ENCODE results near the gene LIPK.

GRCh38 chr10:88672041-88672440 lies 34.0 kb upstream of the LIPK start:
- TF ChIP-seq USF2 (CRISPR knock-in tag; IDR thresholded peaks at IDR 0.05) (no peak), ZNF143 (CRISPR knock-in tag; IDR thresholded peaks at IDR 0.05) (no peak), ELF1 (tag; IDR thresholded peaks at IDR 0.05) (no peak), ARID4B (CRISPR knock-in tag; IDR thresholded peaks at IDR 0.05) (no peak), ZBTB1 (CRISPR knock-in tag; IDR thresholded peaks at IDR 0.05; ENCODE audit: borderline replicate concordance, low read depth) (no peak), E2F4 (CRISPR knock-in tag; IDR thresholded peaks at IDR 0.05; ENCODE audit: low read depth) (no peak), KHSRP (IDR thresholded peaks at IDR 0.05) (no peak), TAF15 (IDR thresholded peaks at IDR 0.05; ENCODE audit: low read depth, low read length) (no peak), PCBP2 (IDR thresholded peaks at IDR 0.05; ENCODE audit: low read depth, low read length, poor library complexity, severe bottlenecking) (no peak), ZBTB17 (CRISPR knock-in tag; IDR thresholded peaks at IDR 0.05) (no peak)

All from K562 (cell line).